ENCODE measurements around the gene RSPO3.

Gene RSPO3

DNA sequence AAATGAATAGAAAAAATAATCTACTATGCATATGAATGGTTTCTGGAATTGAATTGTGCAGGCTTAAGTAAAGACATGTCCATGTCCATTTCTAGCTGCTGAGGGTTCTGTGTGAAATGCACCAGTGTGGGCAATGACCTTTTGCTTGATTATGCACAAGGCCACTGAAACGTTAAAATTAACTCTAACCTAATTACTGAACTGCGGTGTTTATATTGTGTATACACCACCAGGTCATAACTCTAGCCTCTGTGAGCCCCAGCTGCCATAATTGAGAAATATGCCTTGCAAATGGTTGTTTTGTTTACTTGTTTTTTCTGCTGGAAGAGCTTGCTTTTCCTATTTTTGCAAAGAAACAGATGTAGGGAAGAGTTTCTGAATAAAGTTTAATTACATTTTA is 46.1 kb downstream of the RSPO3 start:
- DNase-seq = no peak

DNA sequence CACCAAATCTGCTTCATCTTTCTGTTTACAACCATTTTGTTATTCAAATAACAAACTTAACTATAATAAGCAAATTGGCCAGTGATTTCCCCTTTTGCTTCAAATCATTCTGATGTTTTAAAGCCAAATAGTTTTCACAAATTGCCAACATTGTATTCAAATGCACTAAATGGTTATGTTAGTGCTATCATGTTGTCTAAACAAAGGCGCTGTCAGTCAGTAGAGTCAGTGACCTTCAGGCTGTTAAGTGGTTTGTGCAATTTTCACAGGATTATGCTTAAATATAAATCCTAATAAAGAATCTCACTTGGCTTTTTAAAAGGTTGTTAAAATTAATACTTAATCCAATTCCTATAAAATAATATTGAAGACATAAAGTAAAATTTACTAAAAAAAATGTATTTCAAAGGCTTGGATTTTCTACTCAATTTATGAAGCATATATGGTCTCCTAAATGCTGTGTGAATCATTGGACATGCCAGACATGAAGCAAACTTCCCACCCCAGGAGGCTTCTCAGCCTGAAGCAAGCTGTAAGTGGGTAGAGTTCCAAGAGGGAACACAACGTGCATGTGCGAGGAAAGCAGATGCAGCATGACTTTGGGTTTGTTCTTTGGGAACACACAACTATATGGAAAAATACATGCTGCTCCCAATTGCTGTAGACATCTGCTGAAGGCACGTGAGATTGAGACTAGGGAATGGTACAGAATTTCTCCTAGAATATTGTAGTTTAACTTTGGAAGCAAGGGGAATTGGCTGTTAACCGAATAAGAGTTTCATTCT is 54.9 kb downstream of the RSPO3 start:
- no peak for DNase-seq

DNA sequence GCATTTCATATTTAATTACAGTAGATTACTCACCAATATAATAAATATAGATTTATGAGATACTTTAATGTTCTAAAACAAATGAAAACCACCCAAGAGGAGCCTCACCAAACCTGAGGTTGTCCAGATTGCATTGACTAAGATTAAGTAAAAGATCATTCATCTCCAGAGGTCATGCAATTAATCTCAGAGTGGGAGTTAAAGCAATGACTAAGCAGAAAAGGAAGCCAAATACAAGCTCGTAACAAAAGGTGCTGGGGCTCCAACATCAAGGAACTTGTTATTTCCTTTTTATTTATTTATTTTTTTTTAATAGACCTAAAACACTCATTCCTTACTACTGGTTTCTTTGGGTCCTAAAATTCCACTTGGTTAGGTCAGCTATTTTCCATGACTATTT is 57.7 kb downstream of the RSPO3 start:
- no peak for DNase-seq

DNA sequence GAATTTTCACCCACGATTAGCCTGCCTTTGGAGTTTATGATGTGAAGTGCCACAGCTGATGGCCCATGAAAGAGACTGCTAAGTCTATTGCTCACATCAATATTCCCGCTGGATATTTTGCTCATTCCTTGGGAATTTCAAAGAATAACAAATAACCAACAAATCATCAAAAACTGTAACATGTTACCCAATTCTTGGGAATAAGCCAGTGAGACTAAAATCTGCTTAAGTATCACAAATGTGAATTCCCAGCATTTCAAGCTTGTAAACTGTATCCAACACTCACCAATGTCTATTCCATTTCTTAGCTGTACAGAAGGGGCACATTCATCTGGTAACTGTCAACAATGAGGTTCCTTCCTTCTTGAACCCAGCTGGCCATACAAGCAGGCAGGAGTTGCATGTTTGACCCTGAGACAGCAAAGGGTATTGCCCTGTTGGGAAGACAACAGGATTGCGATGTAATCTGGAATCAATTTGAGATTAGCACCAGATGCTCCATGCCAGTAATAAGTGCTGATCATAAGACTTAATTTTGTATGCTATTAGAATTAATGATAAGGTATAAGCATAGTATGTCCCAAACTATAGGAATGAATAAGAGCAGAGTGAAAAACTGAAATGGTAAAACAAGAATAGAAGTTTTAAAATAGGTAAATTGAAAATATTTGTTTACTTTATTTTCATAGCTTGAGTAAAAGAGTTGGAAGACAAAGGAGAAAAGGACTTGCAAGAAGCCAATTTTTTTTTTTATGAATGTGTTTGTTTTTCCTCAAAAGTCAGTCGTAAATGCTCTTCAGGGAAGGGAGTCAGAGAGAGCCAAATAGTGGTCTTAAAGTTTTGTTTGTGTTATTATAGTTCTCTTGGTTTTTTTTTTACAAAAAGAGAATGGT is 58.8 kb downstream of the RSPO3 start:
- no peak for DNase-seq

DNA sequence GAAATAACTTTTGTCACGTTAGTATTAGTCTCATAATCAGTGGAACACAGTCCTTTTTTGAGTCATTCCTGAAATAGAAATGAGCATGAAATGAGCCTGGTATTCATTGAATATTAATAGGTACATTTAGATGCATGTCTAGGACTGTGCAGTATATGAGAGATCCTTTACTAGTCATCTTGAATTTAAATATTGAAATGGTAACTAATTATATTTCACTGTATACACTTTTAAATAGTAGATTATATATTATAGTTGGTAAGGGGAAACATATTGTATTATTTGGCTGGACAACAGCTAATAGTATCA is 59.4 kb downstream of the RSPO3 start:
- no peak for DNase-seq

- no peak for DNase-seq
These were observed 60.3 kb downstream of the RSPO3 start for GRCh38 chr6:127178746-127179145.

GRCh38 chr6:127180426-127180825 is 62.0 kb downstream of the RSPO3 start:
- no peak for DNase-seq

DNA sequence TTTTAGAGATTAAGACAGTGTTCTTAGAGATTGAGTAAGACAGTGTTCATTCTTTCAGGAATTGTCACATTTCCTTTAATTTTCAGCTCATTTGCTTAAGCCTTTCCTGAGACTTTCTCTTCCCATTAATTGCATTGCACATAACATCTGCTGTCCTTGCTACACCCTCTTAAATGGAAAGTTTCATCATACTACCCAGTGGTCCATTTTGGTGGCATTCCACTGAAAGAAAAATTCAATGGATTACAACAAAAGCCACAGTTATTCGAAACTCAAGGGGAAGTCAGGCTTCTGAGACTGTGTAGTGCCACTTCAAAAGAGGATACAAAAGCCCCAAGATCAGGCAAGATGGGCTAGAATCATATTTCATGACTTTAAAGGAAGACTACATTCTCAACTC is 64.0 kb downstream of the RSPO3 start:
- DNase-seq = peak; percentile 12

DNA sequence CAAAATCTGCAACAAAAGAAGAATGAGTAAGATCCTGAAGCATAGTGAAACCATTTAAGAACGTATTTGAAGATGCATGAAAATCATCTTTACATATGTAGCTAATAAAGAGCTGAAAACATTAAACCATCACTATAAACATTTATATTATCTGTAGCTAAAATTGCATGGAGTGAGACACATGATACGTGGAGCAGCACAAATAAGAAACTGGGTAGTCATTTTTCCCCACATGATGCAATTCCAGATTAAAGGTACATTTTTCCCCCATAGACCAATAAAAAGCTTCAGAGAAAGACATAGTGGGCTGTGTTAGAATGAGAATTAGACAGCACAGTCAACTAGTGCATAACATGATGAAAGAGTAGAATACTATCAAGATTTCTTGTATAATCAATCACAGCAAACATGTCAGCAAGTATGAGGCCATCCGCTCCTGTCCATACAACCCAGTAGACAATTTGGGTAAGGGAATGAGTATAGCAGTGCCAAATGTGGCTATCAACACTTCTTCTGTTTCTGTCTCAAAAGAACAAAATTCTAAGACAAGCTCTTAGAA is 67.0 kb downstream of the RSPO3 start:
- no peak for DNase-seq

DNA sequence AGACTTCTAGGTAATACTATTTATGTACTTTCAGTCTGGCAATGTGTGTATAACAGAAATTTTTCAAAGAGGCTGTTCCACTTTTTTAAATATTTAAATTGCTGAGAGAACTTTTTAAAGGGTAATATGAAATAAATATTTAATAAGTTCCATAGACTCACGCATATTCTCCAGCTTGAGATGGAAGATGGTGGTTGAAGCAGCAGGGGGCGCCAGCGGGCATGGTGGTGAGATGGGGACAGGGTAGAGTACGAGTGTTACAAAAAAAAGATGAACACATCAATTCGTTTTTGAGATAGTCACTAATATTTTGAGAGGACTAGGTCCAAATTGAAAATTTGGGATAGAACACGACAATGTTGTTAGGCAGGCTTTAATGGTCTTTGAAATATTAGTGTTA is 68.4 kb downstream of the RSPO3 start:
- DNase-seq = peak; percentile 82

DNA sequence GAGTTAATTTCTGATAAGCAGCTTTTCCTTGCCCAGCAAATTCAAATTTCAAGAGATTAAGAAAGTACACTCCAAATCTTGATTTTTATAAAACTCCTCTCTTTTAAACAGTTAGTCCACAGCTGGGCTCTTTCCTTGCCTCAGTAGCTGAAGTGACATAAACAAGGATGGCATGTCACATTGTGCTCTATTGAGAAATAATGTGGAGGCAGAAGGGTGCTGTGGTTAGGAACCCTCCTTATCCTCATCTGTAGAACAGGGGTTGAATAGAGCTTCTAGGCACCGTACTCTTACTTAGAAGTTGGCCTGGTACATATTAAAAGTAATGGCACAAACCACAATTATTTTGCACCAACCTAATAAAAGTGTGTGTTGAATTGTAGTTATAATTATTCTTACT is 70.3 kb downstream of the RSPO3 start:
- peak; percentile 29 for DNase-seq

GRCh38 chr6:127190552-127190951 is 72.1 kb downstream of the RSPO3 start:
- DNase-seq = peak; percentile 39

DNA sequence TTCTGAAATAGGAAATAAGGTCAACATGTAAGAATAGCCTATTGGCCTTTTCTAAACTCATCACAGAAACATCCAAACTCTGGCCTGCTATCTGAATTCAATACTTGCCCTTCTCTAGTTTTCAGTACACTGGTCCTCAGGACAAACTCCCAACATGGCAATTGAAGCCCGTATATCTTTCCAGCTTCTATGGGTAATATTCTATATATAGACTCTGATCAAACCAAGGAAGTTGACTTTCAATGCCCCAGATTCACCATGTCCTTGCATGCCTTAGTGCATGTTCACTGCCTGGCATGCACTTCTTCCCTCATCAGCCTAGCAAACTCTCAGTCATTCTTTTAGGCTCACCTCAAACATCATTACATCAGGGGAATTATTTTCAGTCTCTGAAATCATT is 73.2 kb downstream of the RSPO3 start:
- no peak for DNase-seq

- peak; percentile 38 for DNase-seq
These were observed 74.6 kb downstream of the RSPO3 start for GRCh38 chr6:127192911-127193541.

DNA sequence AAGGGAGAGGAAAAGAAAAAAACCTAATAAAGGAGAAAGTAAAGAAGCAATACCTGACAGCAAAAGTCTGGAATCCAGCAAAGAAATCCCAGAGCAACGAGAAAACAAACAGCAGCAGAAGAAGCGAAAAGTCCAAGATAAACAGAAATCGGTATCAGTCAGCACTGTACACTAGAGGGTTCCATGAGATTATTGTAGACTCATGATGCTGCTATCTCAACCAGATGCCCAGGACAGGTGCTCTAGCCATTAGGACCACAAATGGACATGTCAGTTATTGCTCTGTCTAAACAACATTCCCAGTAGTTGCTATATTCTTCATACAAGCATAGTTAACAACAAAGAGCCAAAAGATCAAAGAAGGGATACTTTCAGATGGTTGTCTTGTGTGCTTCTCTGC is 77.4 kb downstream of the RSPO3 start:
- no peak for DNase-seq

- DNase-seq = peak; percentile 76
These were observed 80.1 kb downstream of the RSPO3 start for GRCh38 chr6:127198549-127198948.

- DNase-seq = peak; percentile 9
These were observed 81.0 kb downstream of the RSPO3 start for GRCh38 chr6:127199470-127199869.

DNA sequence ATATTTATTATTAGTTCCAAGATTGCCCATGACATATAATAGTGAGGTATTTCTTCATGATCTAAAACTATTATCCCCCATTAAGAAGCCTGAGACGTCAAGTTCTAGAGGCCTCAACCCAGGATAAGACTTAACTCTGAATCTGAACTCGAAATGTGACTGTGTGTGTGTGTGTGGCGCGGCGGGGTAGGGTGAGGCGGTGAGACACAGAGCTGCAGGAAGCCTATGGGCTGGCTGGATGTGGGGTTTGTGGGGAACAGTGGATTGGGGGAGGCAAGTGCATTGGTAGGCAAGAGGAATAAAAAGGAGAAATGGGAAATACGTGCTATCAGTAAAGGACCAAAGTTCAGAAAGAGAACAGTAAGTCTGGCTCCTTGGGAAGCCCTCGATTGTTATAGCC is 81.6 kb downstream of the RSPO3 start:
- DNase-seq = no peak

DNA sequence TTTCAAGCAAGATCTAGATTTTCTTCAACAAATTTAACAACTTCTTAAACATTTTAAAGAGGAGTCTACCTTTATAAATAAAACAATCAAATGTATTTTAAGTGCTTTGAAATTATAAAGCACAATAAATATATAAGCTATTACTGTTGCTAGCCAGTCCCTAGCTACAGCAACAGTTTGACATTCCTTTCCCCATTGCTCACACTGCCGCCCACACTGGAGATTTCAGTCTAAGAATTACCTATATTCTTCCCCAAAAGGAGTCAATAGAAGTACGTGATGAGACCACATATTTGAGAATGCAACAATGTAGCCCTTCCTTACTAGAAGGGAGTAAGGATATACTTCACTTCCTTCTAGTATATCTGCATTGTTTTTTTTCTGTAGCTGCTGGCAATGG is 82.8 kb downstream of the RSPO3 start:
- DNase-seq = no peak

GRCh38 chr6:127202676-127203075 is 84.2 kb downstream of the RSPO3 start:
- DNase-seq = no peak

DNA sequence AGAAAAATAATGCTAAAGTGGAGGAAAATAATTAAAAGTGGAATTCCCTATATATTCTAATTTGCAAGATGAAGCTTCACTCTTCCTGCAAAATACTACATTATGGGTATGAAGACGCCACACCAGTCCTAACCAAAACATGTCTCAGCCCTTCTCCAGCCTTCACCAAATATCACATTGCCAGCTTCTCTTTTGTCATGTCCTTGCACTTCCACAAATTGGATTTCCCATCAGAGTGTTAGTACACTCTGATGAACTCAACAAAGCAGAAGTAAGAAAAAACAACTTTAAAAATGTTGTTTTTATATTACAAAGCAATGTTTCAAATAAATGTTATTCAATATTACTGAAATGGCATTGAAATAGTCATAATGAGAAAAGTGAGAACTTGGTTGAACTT is 85.8 kb downstream of the RSPO3 start:
- DNase-seq = peak; percentile 69

GRCh38 chr6:127205036-127205435 is 86.6 kb downstream of the RSPO3 start:
- no peak for DNase-seq

GRCh38 chr6:127206531-127207095 is 88.1 kb downstream of the RSPO3 start:
- no peak for DNase-seq
